HG03354 (cell line): Measurements from ENCODE around the gene CCDC9B.

Experiments
- ATAC-seq: cut with Tn5 transposase; IDR thresholded peaks from one replicate; pipeline ENCODE4 v1.9.1; 2021; ENCODE audit warnings: mild to moderate bottlenecking; ENCODE audit not compliant: unreplicated experiment, poor library complexity, severe bottlenecking

Gene CCDC9B

DNA sequence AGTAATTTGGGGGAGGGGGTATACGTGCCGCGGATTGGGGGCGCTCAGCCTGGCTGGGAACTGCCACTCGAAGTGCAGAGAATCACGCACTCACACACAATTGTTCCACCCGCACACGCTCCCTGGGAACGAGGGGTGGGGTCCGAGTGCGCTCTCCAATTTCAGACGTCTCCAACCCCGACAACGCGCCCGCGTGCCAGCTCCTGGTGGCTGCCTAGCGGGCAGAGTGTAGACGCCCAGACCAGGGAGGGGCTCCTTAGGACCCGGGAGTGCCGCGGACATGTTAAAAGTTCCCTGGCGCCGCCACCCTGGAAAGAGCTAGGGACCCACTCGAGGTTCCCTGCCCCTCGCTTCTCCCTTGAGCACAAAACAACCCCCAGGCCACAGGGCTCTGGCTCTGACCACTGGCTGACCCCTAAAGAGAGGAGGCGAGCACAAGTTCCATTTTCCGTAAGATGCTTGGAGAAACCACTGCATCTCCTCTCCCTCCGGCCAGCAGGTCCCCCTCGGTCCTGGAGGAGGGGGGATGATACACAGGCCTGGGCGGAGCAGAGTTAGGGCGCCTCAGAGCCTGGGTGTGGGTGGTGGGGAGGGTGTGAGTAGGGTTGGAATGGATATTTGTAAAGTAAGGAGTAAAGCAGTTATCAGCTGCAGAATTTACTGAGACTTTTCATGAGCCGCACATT is 57.0 kb downstream of the CCDC9B start:
- no peak for ATAC-seq

DNA sequence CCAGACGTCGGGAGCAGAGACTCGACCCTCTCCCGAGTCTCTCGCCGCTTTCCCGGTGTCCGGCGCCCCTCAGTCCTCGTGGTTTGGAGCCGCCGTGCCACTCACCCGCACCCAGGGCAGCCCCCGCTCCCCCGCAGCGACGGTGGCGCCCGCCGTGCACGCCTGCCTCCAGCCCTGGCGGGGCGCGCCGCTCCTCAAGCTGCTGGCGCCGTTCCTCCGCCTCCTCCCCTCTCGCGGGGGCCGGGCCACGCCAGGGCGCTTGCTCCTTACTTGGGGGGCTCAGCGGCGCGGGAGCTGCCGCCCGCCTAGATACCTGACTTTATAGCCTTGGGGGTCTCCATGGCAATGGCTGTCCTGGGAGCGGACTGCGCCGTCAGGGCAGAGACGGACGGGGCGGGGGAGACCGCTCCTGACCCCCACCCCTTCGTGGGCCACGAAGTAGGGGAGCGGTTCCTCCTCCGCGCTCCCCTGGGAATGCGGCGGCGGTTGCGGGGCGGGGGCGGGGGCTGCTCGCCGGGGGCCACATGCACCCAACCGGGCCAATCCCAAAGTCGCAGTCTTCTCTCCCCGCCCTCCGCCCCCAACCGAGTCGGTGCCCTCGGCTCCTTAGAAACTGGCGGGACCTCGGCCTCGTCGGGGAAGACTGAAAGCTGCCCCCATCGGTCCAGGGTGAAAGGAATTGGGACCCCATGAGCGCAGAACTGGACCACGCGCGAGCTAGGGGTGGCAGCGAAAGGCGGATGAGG is 57.7 kb downstream of the CCDC9B start, which contains the start of gene ANKRD63:
Gene ANKRD63 (minus strand): TSS at position 196 of the 746 bp plus-strand sequence. CDS start 478 bp downstream, outside the sequence.
- no peak for ATAC-seq

DNA sequence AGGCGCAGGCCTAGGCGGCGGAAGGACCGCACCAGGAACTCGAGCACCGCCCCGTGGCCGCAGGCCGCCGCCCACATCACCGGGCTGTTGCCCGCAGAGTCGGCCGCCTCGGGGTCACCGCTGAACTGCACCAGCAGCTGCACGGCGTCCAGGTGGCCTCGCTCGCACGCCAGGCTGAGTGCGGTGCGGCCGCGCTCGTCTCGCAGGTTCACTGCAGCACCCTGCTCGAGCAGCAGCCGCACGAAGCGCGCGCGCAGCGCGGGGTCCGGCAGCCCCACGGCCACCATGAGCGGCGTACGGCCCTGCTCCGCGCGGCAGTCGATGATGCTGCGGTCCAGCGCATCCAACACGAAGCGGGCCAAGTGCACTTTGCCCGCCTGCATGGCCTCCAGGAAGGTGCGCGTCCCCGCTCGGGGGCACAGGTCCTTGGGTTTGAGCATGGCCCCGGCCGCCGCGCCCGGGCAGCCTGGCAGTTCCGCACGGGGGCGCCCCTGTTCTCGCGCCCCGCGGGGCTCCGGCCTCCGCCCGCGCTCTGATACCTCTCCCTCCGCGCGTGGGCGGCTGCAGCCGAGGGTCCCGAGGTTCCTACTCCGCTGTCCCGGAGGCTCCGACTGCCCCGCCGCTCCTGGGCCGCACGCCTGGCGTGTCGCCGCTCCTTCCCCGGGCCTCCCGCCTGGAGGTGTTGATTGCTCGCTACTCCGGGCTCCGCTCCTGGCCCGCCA is 58.4 kb downstream of the CCDC9B start:
- no peak for ATAC-seq

DNA sequence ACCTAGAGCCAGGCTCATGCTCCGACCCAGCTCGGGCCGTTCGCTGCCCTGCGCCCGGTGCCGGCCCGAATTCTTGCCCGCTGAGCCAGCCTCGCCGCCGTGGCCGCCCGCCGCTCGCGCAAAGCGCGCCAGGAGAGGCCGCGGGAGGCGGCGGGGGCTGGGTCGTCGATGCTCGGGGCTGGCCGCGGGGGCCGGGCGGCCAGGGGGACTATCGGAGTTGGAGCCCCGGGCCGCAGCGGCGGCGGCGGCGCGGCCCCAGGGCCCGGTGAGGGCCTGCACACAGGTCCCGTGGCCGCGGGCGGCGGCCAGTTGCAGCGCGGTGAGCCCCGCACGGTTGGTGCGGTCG is 59.0 kb downstream of the CCDC9B start:
- no peak for ATAC-seq
